IMR-90 (cell line): ENCODE measurements around the gene IMMP1L. TPM values are rescaled to one million over a fixed set of nuclear protein-coding genes. Genes with fewer than 3 reads are reported as not detected.

Experiments used
- ATAC-seq: fragments of 200-7000 bp; cut with Tn5 transposase; 2 replicates; pipeline ENCODE4 v1.9.1; 2020; ENCODE audit warnings: low read depth, mild to moderate bottlenecking, moderate library complexity
- BruUV-seq: library from RNA; stranded (reverse); fragments of 400-500 nt; replicated peaks from 2 replicates; lab custom pipeline; 2021; lab: Mats Ljungman, UMichigan
- CTCF ChIA-PET: fragments of 300-600 bp; formaldehyde crosslinking; extraction: SDS; loops from one replicate; lab custom pipeline; 2021; ENCODE audit warnings: antibody characterized with exemption; lab: Yijun Ruan, JAX
- POLR2A ChIA-PET: fragments of 300-600 bp; sonication (Branson Sonifier 250); formaldehyde crosslinking; loops from one replicate; lab custom pipeline; 2022; ENCODE audit warnings: antibody characterized with exemption; ENCODE audit not compliant: unreplicated experiment; lab: Charles Lee
- DNase-seq: peaks from one replicate; pipeline ENCODE4 v3.0.0; 2013
- H2AFZ ChIP-seq: replicated peaks from 2 replicates; pipeline ENCODE3; 2013; ENCODE audit warnings: low read length, mild to moderate bottlenecking; ENCODE audit not compliant: poor library complexity
- H2AK5ac ChIP-seq: 2 replicates; pipeline ENCODE4 v1.6.1; 2013; ENCODE audit warnings: low read depth, low read length, inconsistent platforms
- H2AK9ac ChIP-seq: replicated peaks from 2 replicates; pipeline ENCODE3; 2013; ENCODE audit warnings: mild to moderate bottlenecking, low read depth, low read length, moderate library complexity; ENCODE audit not compliant: poor library complexity
- H2BK120ac ChIP-seq: 2 replicates; pipeline ENCODE4 v1.6.1; 2013; ENCODE audit warnings: low read depth, low read length, inconsistent platforms
- H2BK15ac ChIP-seq: 3 replicates; pipeline ENCODE4 v1.6.1; 2013; ENCODE audit warnings: low read depth, low read length, inconsistent platforms
- H2BK20ac ChIP-seq: 2 replicates; pipeline ENCODE4 v1.6.1; 2013; ENCODE audit warnings: low read depth, mild to moderate bottlenecking, inconsistent platforms, low read length, moderate library complexity
- H2BK5ac ChIP-seq: 2 replicates; pipeline ENCODE4 v1.6.1; 2013; ENCODE audit warnings: mild to moderate bottlenecking, low read depth, low read length, inconsistent platforms; ENCODE audit not compliant: poor library complexity, severe bottlenecking
- H3K14ac ChIP-seq: replicated peaks from 2 replicates; pipeline ENCODE4 v1.6.1; 2013; ENCODE audit warnings: low read depth, low read length, inconsistent platforms
- H3K18ac ChIP-seq: 2 replicates; pipeline ENCODE4 v1.6.1; 2013; ENCODE audit warnings: low read depth, low read length, control low read depth
- H3K23ac ChIP-seq: 2 replicates; pipeline ENCODE4 v1.6.1; 2013; ENCODE audit warnings: low read depth, low read length, inconsistent platforms
- H3K27ac ChIP-seq: 2 replicates; pipeline ENCODE4 v1.5.1; 2013; ENCODE audit warnings: mild to moderate bottlenecking, control low read depth, low read length; ENCODE audit not compliant: insufficient read depth
- H3K27me3 ChIP-seq: 2 replicates; pipeline ENCODE4 v1.6.1; 2013; ENCODE audit warnings: low read length; ENCODE audit not compliant: control insufficient read depth, insufficient read depth
- H3K36me3 ChIP-seq: 2 replicates; pipeline ENCODE4 v1.6.1; 2013; ENCODE audit warnings: low read length, mixed read lengths; ENCODE audit not compliant: control insufficient read depth, insufficient read depth
- H3K4ac ChIP-seq: 2 replicates; pipeline ENCODE4 v1.6.1; 2013; ENCODE audit warnings: low read depth, low read length, inconsistent platforms
- H3K4me1 ChIP-seq: 2 replicates; pipeline ENCODE4 v1.6.1; 2013; ENCODE audit warnings: low read length, mixed read lengths; ENCODE audit not compliant: control insufficient read depth, insufficient read depth
- H3K4me2 ChIP-seq: 2 replicates; pipeline ENCODE4 v1.6.1; 2013; ENCODE audit warnings: low read depth, mild to moderate bottlenecking, control low read depth, low read length, moderate library complexity
- H3K4me3 ChIP-seq: 2 replicates; pipeline ENCODE4 v1.5.1; 2013; ENCODE audit warnings: low read depth, mild to moderate bottlenecking, control low read depth, low read length, moderate library complexity; ENCODE audit not compliant: insufficient read depth
- H3K56ac ChIP-seq: 2 replicates; pipeline ENCODE4 v1.6.1; 2013; ENCODE audit warnings: low read length, inconsistent platforms; ENCODE audit not compliant: insufficient read depth; ENCODE audit errors: extremely low read depth
- H3K79me1 ChIP-seq, 2 experiments: 2 replicates each; pipeline ENCODE4 v1.6.1; 2013; ENCODE audit warnings: low read length in 2 of 2, inconsistent platforms in 1 of 2, low read depth in 1 of 2
- H3K9ac ChIP-seq: 2 replicates; pipeline ENCODE4 v1.6.1; 2013; ENCODE audit warnings: low read depth, low read length, control low read depth
- H3K9me1 ChIP-seq: 2 replicates; pipeline ENCODE4 v1.6.1; 2013; ENCODE audit warnings: low read length, inconsistent platforms; ENCODE audit not compliant: insufficient read depth
- H3K9me3 ChIP-seq: 2 replicates; pipeline ENCODE4 v1.6.1; 2013; ENCODE audit warnings: low read length; ENCODE audit not compliant: control insufficient read depth, insufficient read depth
- H4K20me1 ChIP-seq: 2 replicates; pipeline ENCODE4 v1.6.1; 2013; ENCODE audit warnings: low read length, inconsistent platforms; ENCODE audit not compliant: insufficient read depth
- H4K5ac ChIP-seq: 2 replicates; pipeline ENCODE4 v1.6.1; 2013; ENCODE audit warnings: mild to moderate bottlenecking, low read depth, low read length, control low read depth
- H4K8ac ChIP-seq, 2 experiments: 2 replicates each; pipeline ENCODE4 v1.6.1; 2013; ENCODE audit warnings: low read depth in 2 of 2, low read length in 2 of 2, control low read depth in 1 of 2, inconsistent platforms in 1 of 2
- H4K91ac ChIP-seq: 2 replicates; pipeline ENCODE4 v1.6.1; 2013; ENCODE audit warnings: low read depth, low read length, inconsistent platforms; ENCODE audit not compliant: insufficient read depth
- BHLHE40 ChIP-seq: fragments of 150-350 bp; IDR thresholded peaks from 2 replicates; pipeline ENCODE4 v1.6.1; 2016; ENCODE audit warnings: mild to moderate bottlenecking, low read depth, low read length
- CEBPB ChIP-seq: IDR thresholded peaks from 2 replicates; pipeline ENCODE4 v1.6.1; 2012; ENCODE audit warnings: low read depth, low read length, improper control_type of control experiment
- CHD1 ChIP-seq: IDR thresholded peaks from 2 replicates; pipeline ENCODE4 v1.6.1; 2012; ENCODE audit warnings: low read depth, low read length, improper control_type of control experiment
- CTCF ChIP-seq: conservative IDR thresholded peaks from 2 replicates; pipeline ENCODE4 v1.5.1; 2012; ENCODE audit warnings: mild to moderate bottlenecking, low read depth, low read length, improper control_type of control experiment
- ELK1 ChIP-seq: fragments of 150-350 bp; IDR thresholded peaks from 2 replicates; pipeline ENCODE4 v1.6.1; 2016; ENCODE audit warnings: low read depth, mild to moderate bottlenecking, low read length, moderate library complexity, borderline replicate concordance
- FOS ChIP-seq: fragments of 150-350 bp; IDR thresholded peaks from 2 replicates; pipeline ENCODE4 v1.6.1; 2016; ENCODE audit warnings: low read depth, low read length
- MAZ ChIP-seq: IDR thresholded peaks from 2 replicates; pipeline ENCODE4 v1.6.1; 2012; ENCODE audit warnings: low read depth, mild to moderate bottlenecking, low read length, improper control_type of control experiment, moderate library complexity, borderline replicate concordance
- NFE2L2 ChIP-seq: fragments of 150-350 bp; IDR thresholded peaks from 2 replicates; pipeline ENCODE4 v1.6.1; 2016; ENCODE audit warnings: low read depth, mild to moderate bottlenecking, low read length
- RAD21 ChIP-seq: IDR thresholded peaks from 2 replicates; pipeline ENCODE4 v1.6.1; 2012; ENCODE audit warnings: low read length, improper control_type of control experiment
- SMC3 ChIP-seq: fragments of 150-350 bp; IDR thresholded peaks from 2 replicates; pipeline ENCODE4 v1.6.1; 2016; ENCODE audit warnings: low read depth, mild to moderate bottlenecking, antibody characterized with exemption, low read length, moderate library complexity
- USF2 ChIP-seq: fragments of 150-350 bp; IDR thresholded peaks from 2 replicates; pipeline ENCODE4 v1.6.1; 2017; ENCODE audit warnings: mild to moderate bottlenecking, antibody characterized with exemption, low read length, low read depth
- WGBS, 2 experiments: methylation state at CpG; one replicate each; pipeline versions ENCODE4 v1.1.5 to v1.1.7; 2013; ENCODE audit warnings: missing lambda C conversion rate in 2 of 2; ENCODE audit not compliant: insufficient read length in 1 of 2; ENCODE audit errors: extremely low coverage in 2 of 2; 5-methylcytosine and 5-hydroxymethylcytosine counted together
- dilution Hi-C: fragments of 300-500 bp; cut with HindIII; formaldehyde crosslinking; loops from one replicate; pipeline ENCODE4 v1.14.3; 2018; ENCODE audit warnings: low sequenced_read_pairs; ENCODE audit not compliant: unreplicated experiment
- in situ Hi-C: fragments of 300-500 bp; cut with MboI; formaldehyde crosslinking; loops from 3 replicates; pipeline ENCODE4 v1.14.3; 2019; ENCODE audit warnings: low sequenced_read_pairs, inconsistent platforms, mixed read lengths
- intact Hi-C: fragments of 100-400 bp; cut with micrococcal nuclease; formaldehyde crosslinking; loops from 2 replicates; pipeline ENCODE4 v1.10.0; 2022
- polyA plus RNA-seq, 3 experiments: library from polyadenylated mRNA; depleted of rRNA; stranded (reverse); fragments of >200 nt; gene quantifications; 2 replicates each; pipeline ENCODE4 v1.2.3, GENCODE V29; 2012; ENCODE audit warnings: low replicate concordance in 1 of 3
- total RNA-seq: library from RNA; depleted of rRNA; stranded (reverse); fragments of >200 nt; gene quantifications from 2 replicates; pipeline ENCODE4 v1.2.3, GENCODE V29; 2012

Gene IMMP1L
- total and polyA plus RNA-seq, 2 of the 4 experiments (the other 2 are of a cell fraction), result 5.0 to 10.7 TPM

- no peaks in the 10 kb centered on the region for H4K20me1 ChIP-seq
- POLR2A ChIA-PET, result no interaction called here
- H3K9ac ChIP-seq, result no peak overlapping the region
- H4K5ac ChIP-seq, result no peak overlapping the region
- DNase-seq (no peak), ATAC-seq (no peak)
- H3K23ac ChIP-seq, result no peak overlapping the region
- no peak overlapping the region for H2BK20ac ChIP-seq
- in situ Hi-C loops, result no loop called here
- H2AK9ac ChIP-seq, result no peak overlapping the region
- H4K8ac ChIP-seq, result no peak overlapping the region
- H2AFZ ChIP-seq, result no peak overlapping the region
- no peaks in the 10 kb centered on the region for H3K36me3 ChIP-seq
- no peak overlapping the region for H3K4me2 ChIP-seq
- dilution Hi-C loops, result no loop called here
- no peak overlapping the region for H3K4me3 ChIP-seq
- H3K9me3 ChIP-seq, result no peaks in the 10 kb centered on the region
- no peaks in the 10 kb centered on the region for H3K9me1 ChIP-seq
- CTCF ChIA-PET, result no interaction called here
- H3K14ac ChIP-seq, result no peak overlapping the region
- H2BK15ac ChIP-seq, result no peak overlapping the region
- no peak overlapping the region for H3K56ac ChIP-seq
- no peaks in the 10 kb centered on the region for H3K27me3 ChIP-seq
- H3K27ac ChIP-seq, result no peak overlapping the region
- TF ChIP-seq FOS (no peak), RAD21 (no peak), MAZ (no peak), ELK1 (no peak), BHLHE40 (no peak), USF2 (no peak), CEBPB (no peak), SMC3 (no peak), CTCF (no peak), NFE2L2 (no peak), CHD1 (no peak)
- intact Hi-C loops, result no loop called here
- no peaks in the 10 kb centered on the region for H3K4me1 ChIP-seq
- no CpG with 5 or more reads among the region's 4 CpGs for WGBS, 2 experiments
- no peak overlapping the region for H2BK120ac ChIP-seq
- H3K79me1 ChIP-seq, result no peaks in the 10 kb centered on the region; a peak in 1 of 4 replicates
- no peak overlapping the region for H4K91ac ChIP-seq
- BruUV-seq, result no TSS peak
- H2BK5ac ChIP-seq, result no peak overlapping the region
- H3K18ac ChIP-seq, result no peak overlapping the region
- no peak overlapping the region for H2AK5ac ChIP-seq
- no peak overlapping the region for H3K4ac ChIP-seq
Measured at GRCh38 chr11:31535479-31535878, 26.1 kb upstream of the IMMP1L start.
